GM19035 (cell line): ENCODE results near the gene CISD1.
A peak's percentile ranks its signal among the peaks of the same experiment; 100 is the strongest.

Source experiments
- ATAC-seq: cut with Tn5 transposase; IDR thresholded peaks from one replicate; pipeline ENCODE4 v1.9.1; 2021; ENCODE audit not compliant: unreplicated experiment

CISD1 gene

DNA sequence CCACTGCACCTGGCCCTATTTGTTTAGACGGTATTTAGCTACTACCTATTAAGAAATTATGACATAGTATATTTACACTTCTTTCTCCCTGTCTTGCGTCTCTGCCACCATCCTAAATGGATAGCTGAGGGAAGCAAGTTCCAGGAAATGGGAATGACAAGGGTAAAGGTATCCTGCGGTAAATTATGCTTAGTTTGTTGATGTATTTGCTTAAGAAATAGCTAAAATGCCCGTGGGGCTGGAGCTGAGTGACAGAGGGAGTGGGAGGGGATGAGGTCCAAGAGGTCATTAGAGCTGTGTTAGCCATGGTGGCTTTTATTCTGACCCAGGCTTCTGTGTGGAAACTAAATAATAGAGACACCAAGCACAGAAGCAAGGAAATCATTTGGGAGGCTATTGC is 36.9 kb downstream of the CISD1 start:
- no peak for ATAC-seq

DNA sequence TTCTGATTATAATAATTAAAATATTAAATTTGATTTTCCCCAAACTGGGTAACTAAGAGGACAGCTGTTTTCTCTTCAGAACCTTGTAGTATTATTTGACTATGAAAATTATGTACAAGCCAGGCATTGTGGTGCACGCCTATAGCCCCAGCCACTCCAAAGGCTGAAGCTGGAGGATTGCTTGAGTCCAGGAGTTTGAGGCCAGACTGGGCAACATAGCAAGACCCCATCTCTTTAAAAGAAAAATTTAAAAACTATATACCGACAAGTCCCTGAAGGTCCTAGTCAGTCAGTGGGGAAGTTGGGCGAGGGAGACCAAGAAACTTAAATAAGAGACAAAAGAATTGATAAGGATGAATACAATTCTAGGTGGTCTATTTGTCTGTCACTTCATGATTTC is 38.7 kb downstream of the CISD1 start:
- no peak for ATAC-seq

DNA sequence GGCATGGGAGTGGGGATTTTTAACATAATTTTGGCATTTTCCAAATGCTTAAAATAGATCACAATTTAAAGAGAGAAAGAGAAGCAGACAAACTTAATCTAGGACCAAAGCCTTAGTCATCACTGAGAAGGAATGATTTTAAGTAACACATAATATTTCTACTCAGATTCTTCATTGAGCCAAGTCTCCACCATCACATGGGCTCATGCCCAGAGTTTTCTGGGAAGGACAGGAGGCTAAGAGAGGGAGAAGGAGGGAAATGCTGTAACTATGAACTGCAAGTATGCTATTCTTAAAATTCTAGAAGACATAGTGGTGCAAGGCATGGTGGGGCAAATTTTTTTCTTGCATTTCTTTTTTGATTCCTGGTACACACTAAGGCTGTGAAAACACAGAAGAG is 42.1 kb downstream of the CISD1 start:
- no peak for ATAC-seq

DNA sequence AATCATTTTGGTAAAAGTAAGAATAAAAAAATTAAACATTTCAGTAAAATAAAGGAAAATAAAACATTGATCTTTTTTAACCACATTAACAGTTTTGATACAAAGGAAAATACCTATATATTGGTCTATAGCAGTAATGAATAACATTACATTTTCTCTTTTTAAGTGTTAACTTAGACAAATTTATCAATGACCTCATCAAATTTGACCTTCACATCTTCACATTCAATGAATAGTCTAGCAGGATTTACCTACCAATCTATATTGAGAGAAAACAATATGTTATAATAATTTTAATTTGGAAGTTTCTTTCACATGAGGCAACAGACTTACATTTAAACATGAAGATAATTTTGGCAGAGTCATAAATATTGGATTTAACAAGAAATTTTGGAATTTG is 47.9 kb downstream of the CISD1 start:
- ATAC-seq: no peak

DNA sequence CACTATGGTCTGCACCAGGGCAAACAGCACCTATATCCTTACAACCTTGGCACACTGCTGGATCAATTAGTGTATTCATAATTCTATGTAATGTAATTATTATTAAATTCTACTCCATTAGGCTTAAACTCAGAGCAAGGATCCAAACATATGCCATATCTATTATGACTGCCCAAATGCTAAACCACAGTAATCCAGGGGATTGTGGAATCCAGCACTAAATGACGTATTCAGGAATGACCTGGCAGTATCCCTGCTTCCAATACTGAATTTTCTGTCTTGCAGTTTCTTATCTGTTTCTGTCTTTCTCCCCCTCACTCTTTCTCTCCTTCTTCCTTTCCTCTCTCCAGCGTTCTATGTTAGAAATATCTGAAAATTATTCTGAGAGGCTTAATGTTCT is 49.4 kb downstream of the CISD1 start:
- ATAC-seq: no peak

DNA sequence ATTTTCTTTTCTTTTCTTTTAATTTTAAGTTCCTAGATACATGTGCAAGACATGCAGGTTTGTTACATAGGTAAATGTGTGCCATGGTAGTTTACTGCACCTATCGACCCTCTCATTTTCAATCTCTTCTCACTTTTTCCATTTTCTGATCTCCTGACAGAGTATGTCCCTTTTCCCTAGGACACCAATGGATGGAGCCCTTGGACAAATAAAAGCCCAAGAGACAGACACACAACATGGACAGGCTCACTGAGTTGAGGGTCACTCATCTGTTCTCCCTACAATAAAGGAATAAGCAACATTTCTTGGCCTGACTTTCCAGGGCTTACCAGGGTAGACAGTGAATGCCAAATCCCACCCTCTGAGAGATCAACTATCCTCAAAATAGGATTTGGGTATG is 50.6 kb downstream of the CISD1 start:
- no peak for ATAC-seq

DNA sequence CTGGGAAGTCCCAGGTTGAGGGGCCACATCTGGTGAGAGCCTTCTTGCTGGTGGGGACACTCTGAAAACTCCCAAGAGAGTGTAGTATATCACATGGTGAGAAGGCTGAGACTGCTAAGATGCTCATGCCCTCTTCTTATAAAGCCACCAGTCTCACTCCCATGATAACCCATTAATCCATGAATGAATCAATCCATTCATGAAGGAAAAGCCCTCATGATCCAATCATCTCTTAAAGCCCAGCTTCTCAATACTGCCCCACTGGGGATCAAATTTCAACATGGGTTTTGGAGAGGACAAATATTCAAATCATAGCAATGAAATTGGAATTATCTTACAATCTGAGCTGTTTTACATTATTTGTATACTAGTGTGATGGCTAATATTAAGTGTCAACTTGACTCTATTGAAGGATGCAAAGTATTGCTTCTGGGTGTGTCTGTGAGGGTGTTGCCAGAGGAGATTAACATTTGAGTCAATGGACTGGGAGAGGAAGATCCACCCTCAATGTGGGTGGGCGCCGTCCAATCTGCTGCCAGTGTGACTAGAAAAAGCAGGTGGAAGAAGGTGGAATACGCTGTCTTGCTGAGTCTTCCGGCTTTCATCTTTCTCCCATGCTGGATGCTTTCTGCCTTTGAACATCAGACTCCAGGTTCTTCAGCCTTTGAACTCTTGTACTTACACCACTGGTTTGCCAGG is 51.5 kb downstream of the CISD1 start:
- ATAC-seq: no peak

DNA sequence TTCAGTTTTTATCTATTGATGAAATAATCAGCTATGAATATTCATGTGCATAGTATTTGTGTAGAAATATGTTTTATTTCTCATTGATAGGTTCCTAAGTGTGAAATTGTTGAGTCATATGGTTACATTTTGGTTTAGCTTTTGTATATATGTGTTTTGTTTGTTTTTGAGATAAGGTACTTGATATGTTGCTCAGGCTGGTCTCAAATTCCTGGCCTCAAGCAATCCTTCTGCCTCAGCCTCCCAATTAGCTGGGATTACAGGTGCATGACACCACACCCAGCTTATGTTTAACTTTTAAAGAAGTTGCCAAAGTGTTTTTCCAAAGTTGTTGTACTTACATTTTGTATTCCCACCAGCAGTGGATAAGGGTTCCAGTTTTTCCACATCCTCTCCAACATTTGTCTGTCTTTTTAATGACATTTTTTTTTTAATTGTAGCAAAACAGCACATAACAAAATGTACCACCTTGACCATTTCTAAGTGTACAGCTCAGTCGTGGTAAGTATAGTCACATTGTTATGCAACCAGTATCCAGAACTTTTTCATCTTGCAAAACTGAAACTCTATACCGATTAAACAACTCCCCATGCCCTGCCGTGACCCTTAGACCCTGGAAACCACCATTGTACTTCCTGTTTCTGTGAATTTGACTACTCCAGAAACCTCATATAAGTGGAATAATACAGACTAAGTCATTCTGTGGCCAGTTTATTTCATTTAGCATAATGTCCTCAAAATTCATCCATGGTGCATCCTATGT is 53.3 kb downstream of the CISD1 start:
- ATAC-seq: no peak

DNA sequence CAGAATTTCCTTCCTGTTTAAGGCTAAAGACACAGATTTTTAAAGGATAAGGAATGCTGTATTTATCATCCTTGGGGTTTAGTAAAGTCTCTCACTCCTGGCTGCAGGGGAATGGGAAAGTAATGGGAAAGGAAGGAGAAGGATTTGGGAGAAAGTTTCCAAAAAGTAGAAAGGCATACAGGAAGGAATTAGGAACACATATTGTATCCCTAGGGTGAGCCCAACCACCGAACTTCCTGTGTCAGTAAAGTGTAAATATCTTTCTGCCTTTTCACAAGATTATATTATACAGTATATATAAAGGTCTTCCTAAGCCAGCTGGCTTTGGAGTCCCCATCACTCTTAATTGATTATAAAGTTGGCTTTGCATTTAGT is 53.9 kb downstream of the CISD1 start:
- no peak for ATAC-seq

DNA sequence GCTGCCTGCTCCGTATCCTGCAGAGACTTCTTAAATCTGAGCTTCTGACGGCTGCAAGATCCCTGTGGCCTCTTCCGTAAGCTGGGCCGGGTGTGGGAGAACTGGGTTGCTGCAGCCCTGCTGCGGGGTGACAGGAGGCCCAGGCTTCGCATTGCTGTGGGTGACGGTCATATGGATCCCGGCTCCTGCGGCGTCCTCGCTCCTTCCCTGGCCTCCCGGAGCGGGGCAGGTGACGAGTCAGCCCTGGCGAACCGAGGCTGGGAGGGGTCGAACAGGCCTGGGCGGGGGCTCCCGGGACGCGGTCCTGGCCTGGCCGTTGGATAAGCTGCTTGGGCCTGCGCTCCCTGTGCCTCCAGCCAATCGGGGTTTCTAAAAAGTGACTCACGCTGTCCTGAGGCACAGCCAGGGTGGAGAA is 58.0 kb downstream of the CISD1 start:
- ATAC-seq: no peak

DNA sequence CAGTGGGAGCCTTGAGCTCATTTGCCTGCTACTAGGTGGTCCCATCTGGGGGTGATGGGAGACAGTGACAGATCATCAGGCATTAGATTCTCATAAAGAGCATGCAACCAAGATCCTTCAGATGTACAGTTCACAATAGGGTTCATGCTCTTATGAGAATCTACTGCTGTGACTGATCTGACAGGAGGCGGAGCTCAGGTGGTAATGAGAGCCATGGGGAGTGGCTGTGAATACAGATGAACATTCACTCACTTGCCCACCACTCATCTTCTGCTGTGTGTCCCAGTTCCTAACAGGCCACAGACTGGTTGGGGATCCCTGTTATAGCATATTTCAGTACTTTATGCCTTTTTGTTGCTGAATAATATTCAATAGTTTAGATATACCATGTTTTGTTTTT is 59.3 kb downstream of the CISD1 start:
- ATAC-seq: no peak

DNA sequence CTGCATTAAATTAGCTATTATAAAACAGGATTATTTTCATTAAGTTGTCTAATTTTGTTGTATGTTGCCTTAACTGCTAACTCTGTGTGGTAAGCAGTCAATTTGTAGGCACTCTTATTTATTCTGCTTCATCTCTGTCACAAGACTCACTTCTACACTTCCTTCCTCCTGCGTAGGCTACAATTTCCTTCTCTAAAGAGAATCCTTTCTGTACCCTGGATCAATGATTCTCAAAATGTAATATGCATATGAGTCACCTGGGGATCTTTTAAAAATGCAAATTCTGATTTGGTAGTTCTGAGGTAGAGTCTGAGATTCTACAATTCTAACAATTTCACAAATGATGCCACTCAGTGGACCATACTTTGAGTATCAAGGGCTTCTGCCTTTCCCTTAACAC is 61.5 kb downstream of the CISD1 start:
- ATAC-seq: no peak

DNA sequence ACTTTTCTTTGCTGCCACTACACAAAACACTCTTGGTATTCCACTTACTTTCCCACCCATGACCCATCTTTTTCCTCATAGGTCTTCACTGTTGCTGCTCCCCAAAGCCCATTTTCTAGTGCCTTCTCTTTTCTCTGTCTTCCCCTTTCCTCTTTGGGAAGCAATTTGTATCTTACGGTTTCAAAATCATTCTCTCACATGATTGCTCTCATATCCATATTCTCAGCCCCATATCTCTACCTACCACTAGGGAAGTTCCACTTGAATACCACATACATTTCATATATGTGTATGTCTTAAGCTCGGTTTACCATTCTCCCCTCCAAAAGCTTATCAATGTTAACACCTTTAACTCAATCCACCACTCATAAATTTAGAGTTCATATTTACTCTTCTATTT is 62.7 kb downstream of the CISD1 start:
- ATAC-seq: no peak

DNA sequence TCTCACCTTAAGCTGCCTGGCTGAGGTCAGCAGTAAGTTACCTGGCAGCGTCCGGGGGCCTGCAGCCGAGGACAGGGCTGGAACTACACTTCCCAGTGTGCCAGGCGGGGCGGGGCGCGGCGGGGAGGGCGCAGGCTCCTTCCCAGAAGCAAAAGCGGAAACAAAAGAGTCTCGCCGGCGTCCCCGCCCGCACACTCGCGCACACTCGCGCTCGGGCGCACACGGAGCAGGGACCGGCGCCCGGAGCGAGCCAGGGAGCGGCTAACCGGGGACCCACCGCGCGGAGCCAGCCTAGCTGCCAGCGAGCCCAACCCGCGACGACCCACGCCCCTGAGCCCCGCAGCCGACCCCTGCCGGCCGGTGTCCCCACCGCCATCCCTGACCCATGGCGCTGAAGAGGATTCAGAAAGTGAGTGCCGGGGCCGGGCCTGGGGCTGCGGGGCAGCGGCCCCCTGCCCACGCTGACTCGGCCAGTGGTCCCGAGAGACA is 65.9 kb downstream of the CISD1 start, which contains the start of gene UBE2D1:
Gene UBE2D1 (plus strand): TSS at position 190 of the 489 bp plus-strand sequence. CDS start 196 bp downstream, at position 386.
- ATAC-seq: peak; percentile 96

DNA sequence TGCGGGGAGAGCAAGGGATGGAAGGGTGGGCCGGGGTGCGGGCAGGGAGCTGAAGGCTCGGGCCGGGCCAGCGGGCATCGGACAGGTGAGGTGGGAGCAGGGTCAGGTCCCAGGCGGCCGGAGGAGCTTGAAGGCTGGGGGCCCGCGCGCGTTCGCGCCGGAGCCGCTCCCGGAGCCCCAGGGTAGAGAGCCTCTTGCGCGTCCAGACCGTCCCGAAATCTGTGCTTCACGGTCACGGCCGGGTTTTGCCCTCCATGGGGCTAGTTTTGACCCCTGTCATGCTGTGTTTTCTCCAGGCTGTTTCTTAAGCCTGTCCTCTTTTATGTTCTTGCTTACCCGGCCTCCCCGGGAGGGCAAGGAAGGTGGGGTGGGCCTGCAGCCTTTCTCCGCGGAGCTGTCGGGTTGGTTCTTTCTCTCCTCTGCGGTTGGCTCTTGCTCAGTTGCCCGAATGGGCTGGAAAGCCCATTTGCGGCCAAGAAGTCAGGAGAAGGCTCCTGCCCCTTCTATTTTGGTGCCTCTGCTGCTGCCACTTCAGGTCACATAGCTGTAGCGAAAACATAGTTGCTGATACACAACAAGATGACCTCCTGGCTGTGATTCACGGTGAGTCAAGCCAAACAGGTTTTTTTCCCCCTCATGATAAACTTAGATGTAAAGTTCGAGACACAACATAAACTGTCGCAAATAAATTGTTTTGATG is 66.5 kb downstream of the CISD1 start:
- ATAC-seq: peak; percentile 53

DNA sequence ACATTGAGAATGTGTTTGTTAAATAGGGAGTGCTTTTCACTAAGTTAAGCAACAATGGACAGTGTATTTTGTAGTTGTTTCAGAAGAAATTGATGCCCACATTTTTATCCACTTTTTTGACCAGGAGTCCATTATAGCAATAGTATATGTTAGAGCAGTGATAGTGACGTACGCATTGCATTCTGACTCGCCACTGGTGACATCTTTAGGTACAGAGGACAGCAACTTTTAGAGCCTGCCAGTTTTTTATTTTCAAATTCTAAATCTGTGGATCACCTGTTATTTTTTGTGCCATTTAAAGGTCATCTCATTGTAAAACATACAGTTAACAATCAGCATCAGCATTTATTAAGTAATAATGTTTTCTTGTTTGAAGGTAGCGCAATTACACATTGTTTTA is 67.3 kb downstream of the CISD1 start:
- no peak for ATAC-seq
